ENCODE measurements around the gene ACOX2.

The ACOX2 gene

DNA sequence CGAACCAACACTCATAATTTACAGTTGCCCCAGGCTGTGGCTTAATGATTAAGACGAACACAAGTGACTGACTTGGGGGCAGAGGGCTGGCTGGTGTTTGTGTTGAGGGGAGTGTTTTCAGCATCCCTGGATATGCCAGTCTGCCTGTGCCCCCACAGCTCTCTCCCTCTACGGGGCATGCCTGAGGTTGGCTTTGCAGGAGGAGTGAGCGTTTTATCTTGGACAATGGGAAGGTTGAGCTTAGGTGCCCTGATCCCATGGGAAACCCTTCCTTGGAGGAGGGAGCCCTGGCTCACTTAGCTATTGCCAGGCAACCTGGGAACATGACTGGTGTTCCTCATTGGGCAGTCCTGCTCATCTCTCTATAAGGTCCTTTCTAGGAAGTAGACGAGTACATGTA lies 22.6 kb upstream of the ACOX2 start:
- Histone ChIP-seq H3K4me2 (ENCODE audit: low read length) (no peak overlapping the region), H3K4me3 (ENCODE audit: low read length) (no peak overlapping the region), H2BK120ac (ENCODE audit: low read depth, low read length) (no peak overlapping the region), H3K9ac (ENCODE audit: low read length) (no peak overlapping the region), H3K27me3 (ENCODE audit: insufficient read depth, low read length, poor library complexity) (no peaks in the 10 kb centered on the region), H3K18ac (ENCODE audit: low read length) (no peak overlapping the region), H3K56ac (ENCODE audit: low read length) (no peak overlapping the region), H2BK15ac (replicated peaks; ENCODE audit: low read depth) (no peak overlapping the region), H3K23ac (ENCODE audit: low read length) (no peak overlapping the region), H2AK5ac (ENCODE audit: low read length) (peak overlapping the region; percentile 44), H3K79me2 (ENCODE audit: control insufficient read depth, insufficient read depth, low read length) (no peaks in the 10 kb centered on the region), H3K4me1 (ENCODE audit: control insufficient read depth, low read depth, low read length) (peaks cover 2% of the 10 kb centered on the region), H3K4ac (ENCODE audit: low read depth, low read length) (peak overlapping the region; percentile 17), H4K5ac (ENCODE audit: low read length) (no peak overlapping the region), H3K27ac (ENCODE audit: low read depth, low read length) (no peak overlapping the region), H2BK5ac (ENCODE audit: low read length) (no peak overlapping the region), H4K8ac (ENCODE audit: low read depth, low read length) (no peak overlapping the region), H3K79me1 (ENCODE audit: low read length) (no peaks in the 10 kb centered on the region), H3K36me3 (ENCODE audit: control insufficient read depth, insufficient read depth, low read length) (no peaks in the 10 kb centered on the region)
- WGBS (ENCODE audit: extremely low coverage, insufficient coverage, low lambda C conversion rate): no CpG with 5 or more reads among the region's 5 CpGs
- no peak for DNase-seq

DNA sequence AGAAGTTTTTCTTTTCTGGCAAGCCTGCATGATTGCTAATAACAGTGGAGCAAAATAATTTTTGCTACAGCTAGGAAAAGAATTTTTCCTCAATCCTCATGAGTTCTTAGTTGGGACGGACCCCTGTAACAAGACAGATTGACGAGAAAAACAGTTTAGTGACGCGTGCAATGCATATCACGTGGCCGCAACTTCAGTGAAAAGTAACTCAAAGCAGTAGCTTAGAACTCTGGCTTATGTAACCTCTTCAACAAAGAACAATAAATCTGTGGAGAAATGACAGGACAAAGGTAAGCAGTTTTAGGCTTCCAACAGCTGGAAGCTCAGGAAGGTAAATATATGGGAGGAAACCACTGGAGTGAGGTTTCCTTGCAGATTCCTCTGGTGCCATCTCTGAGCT lies 20.5 kb upstream of the ACOX2 start:
- Histone ChIP-seq H3K27ac (ENCODE audit: low read depth, low read length) (no peak overlapping the region), H3K4ac (ENCODE audit: low read depth, low read length) (no peak overlapping the region), H2BK120ac (ENCODE audit: low read depth, low read length) (no peak overlapping the region), H3K9ac (ENCODE audit: low read length) (no peak overlapping the region), H3K18ac (ENCODE audit: low read length) (no peak overlapping the region), H3K79me1 (ENCODE audit: low read length) (no peaks in the 10 kb centered on the region), H4K8ac (ENCODE audit: low read depth, low read length) (no peak overlapping the region), H3K4me1 (ENCODE audit: control insufficient read depth, low read depth, low read length) (peaks cover 2% of the 10 kb centered on the region), H3K56ac (ENCODE audit: low read length) (no peak overlapping the region), H2BK15ac (replicated peaks; ENCODE audit: low read depth) (no peak overlapping the region), H3K4me2 (ENCODE audit: low read length) (no peak overlapping the region), H3K27me3 (ENCODE audit: insufficient read depth, low read length, poor library complexity) (no peaks in the 10 kb centered on the region), H3K79me2 (ENCODE audit: control insufficient read depth, insufficient read depth, low read length) (no peaks in the 10 kb centered on the region), H2AK5ac (ENCODE audit: low read length) (no peak overlapping the region), H4K5ac (ENCODE audit: low read length) (no peak overlapping the region), H3K4me3 (ENCODE audit: low read length) (no peak overlapping the region), H3K36me3 (ENCODE audit: control insufficient read depth, insufficient read depth, low read length) (no peaks in the 10 kb centered on the region), H3K23ac (ENCODE audit: low read length) (no peak overlapping the region), H2BK5ac (ENCODE audit: low read length) (no peak overlapping the region)
- WGBS (ENCODE audit: extremely low coverage, insufficient coverage, low lambda C conversion rate): no CpG with 5 or more reads among the region's 6 CpGs
- no peak for DNase-seq

DNA sequence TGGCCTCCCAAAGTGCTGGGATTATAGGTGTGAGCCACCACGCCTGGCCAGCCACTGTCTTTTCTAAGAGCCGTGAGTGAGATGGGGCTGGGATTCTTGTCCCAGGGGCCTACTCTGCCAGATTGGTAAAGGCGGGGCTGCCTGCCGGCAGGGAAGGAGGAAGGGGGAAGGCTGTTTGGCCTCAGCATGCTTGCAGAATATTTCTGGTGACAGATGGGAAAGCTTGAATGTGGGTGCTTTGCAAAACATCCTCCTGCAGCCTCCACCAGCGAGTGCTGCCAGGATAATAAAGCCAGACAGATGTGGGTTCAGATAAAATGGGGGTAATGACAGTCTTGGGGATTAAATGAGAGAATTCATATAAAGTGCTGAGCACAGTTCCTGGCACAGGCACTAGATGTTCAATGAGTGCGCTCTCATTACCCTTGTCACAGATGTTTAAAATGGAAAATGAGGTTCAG lies 19.8 kb upstream of the ACOX2 start:
- no peak overlapping the region for H3K4me2 ChIP-seq (ENCODE audit: low read length)
- no peak for DNase-seq
- H3K79me1 ChIP-seq (ENCODE audit: low read length): no peaks in the 10 kb centered on the region
- H3K27ac ChIP-seq (ENCODE audit: low read depth, low read length): no peak overlapping the region
- H3K79me2 ChIP-seq (ENCODE audit: control insufficient read depth, insufficient read depth, low read length): no peaks in the 10 kb centered on the region
- H2BK120ac ChIP-seq (ENCODE audit: low read depth, low read length): no peak overlapping the region
- WGBS (ENCODE audit: extremely low coverage, insufficient coverage, low lambda C conversion rate): no CpG with 5 or more reads among the region's 6 CpGs
- no peak overlapping the region for H2BK15ac ChIP-seq (replicated peaks; ENCODE audit: low read depth)
- H3K9ac ChIP-seq (ENCODE audit: low read length): no peak overlapping the region
- H2BK5ac ChIP-seq (ENCODE audit: low read length): no peak overlapping the region
- H3K56ac ChIP-seq (ENCODE audit: low read length): no peak overlapping the region
- no peak overlapping the region for H3K23ac ChIP-seq (ENCODE audit: low read length)
- H3K27me3 ChIP-seq (ENCODE audit: insufficient read depth, low read length, poor library complexity): no peaks in the 10 kb centered on the region
- H3K4ac ChIP-seq (ENCODE audit: low read depth, low read length): no peak overlapping the region
- no peak overlapping the region for H4K8ac ChIP-seq (ENCODE audit: low read depth, low read length)
- no peak overlapping the region for H2AK5ac ChIP-seq (ENCODE audit: low read length)
- H3K4me3 ChIP-seq (ENCODE audit: low read length): no peak overlapping the region
- H3K4me1 ChIP-seq (ENCODE audit: control insufficient read depth, low read depth, low read length): peaks cover 2% of the 10 kb centered on the region
- no peak overlapping the region for H4K5ac ChIP-seq (ENCODE audit: low read length)
- no peak overlapping the region for H3K18ac ChIP-seq (ENCODE audit: low read length)
- no peaks in the 10 kb centered on the region for H3K36me3 ChIP-seq (ENCODE audit: control insufficient read depth, insufficient read depth, low read length)

DNA sequence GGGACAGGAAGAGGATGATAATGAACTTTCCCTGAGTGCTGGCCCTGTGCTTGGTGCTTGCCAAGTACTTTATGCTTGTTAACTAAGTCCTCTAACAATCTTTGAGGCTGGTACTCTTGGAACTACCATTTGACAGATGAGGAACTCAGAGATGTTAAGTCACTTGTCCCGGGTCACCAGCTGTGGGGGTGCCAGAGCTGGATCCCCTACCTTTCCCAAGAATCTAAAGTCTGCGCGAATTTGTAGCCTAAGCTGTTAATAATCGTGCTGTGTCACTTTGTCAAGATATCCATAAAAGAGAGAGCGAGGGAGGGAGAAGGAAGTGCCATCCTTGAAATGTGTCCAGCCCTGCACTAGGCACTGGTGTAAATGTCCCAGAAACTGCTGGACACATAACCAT lies 19.0 kb upstream of the ACOX2 start:
- Histone ChIP-seq H4K5ac (ENCODE audit: low read length) (no peak overlapping the region), H3K79me1 (ENCODE audit: low read length) (no peaks in the 10 kb centered on the region), H2BK120ac (ENCODE audit: low read depth, low read length) (no peak overlapping the region), H3K4me2 (ENCODE audit: low read length) (no peak overlapping the region), H3K27ac (ENCODE audit: low read depth, low read length) (no peak overlapping the region), H2BK15ac (replicated peaks; ENCODE audit: low read depth) (no peak overlapping the region), H3K79me2 (ENCODE audit: control insufficient read depth, insufficient read depth, low read length) (no peaks in the 10 kb centered on the region), H3K4me3 (ENCODE audit: low read length) (no peak overlapping the region), H2AK5ac (ENCODE audit: low read length) (no peak overlapping the region), H3K18ac (ENCODE audit: low read length) (no peak overlapping the region), H3K23ac (ENCODE audit: low read length) (no peak overlapping the region), H3K36me3 (ENCODE audit: control insufficient read depth, insufficient read depth, low read length) (no peaks in the 10 kb centered on the region), H3K56ac (ENCODE audit: low read length) (no peak overlapping the region), H3K4ac (ENCODE audit: low read depth, low read length) (no peak overlapping the region), H3K9ac (ENCODE audit: low read length) (no peak overlapping the region), H3K4me1 (ENCODE audit: control insufficient read depth, low read depth, low read length) (no peaks in the 10 kb centered on the region), H4K8ac (ENCODE audit: low read depth, low read length) (no peak overlapping the region), H3K27me3 (ENCODE audit: insufficient read depth, low read length, poor library complexity) (no peaks in the 10 kb centered on the region), H2BK5ac (ENCODE audit: low read length) (no peak overlapping the region)
- no CpG with 5 or more reads among the region's 5 CpGs for WGBS (ENCODE audit: extremely low coverage, insufficient coverage, low lambda C conversion rate)
- no peak for DNase-seq

DNA sequence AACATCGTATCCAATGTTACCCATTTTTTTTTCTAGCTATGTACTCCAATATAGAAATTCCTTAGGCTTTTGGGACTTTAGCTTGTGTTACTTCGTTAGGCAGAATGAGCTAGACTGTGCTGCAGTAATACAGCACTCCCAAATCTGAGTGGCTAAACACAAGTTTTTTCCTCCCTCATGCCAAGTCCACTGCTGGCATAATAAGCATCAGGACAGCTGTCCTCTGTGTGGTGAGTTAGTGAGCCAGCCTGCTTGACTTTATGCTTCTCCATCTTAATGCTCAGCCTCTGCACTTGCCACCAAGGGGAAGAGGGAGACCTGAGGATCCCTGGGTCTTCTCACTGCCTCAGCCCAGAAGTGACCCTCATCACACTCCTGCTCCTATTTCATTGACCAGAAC lies 18.2 kb upstream of the ACOX2 start:
- DNase-seq: no peak
- H3K27me3 ChIP-seq (ENCODE audit: insufficient read depth, low read length, poor library complexity): no peaks in the 10 kb centered on the region
- no peak overlapping the region for H3K18ac ChIP-seq (ENCODE audit: low read length)
- WGBS (ENCODE audit: extremely low coverage, insufficient coverage, low lambda C conversion rate): no CpG with 5 or more reads among the region's 2 CpGs
- no peak overlapping the region for H3K4ac ChIP-seq (ENCODE audit: low read depth, low read length)
- H3K79me1 ChIP-seq (ENCODE audit: low read length): no peaks in the 10 kb centered on the region
- H3K23ac ChIP-seq (ENCODE audit: low read length): no peak overlapping the region
- no peaks in the 10 kb centered on the region for H3K4me1 ChIP-seq (ENCODE audit: control insufficient read depth, low read depth, low read length)
- no peak overlapping the region for H3K27ac ChIP-seq (ENCODE audit: low read depth, low read length)
- no peak overlapping the region for H2BK5ac ChIP-seq (ENCODE audit: low read length)
- no peaks in the 10 kb centered on the region for H3K79me2 ChIP-seq (ENCODE audit: control insufficient read depth, insufficient read depth, low read length)
- no peaks in the 10 kb centered on the region for H3K36me3 ChIP-seq (ENCODE audit: control insufficient read depth, insufficient read depth, low read length)
- H3K4me2 ChIP-seq (ENCODE audit: low read length): no peak overlapping the region
- no peak overlapping the region for H2BK15ac ChIP-seq (replicated peaks; ENCODE audit: low read depth)
- H3K56ac ChIP-seq (ENCODE audit: low read length): no peak overlapping the region
- H4K8ac ChIP-seq (ENCODE audit: low read depth, low read length): no peak overlapping the region
- no peak overlapping the region for H2BK120ac ChIP-seq (ENCODE audit: low read depth, low read length)
- H2AK5ac ChIP-seq (ENCODE audit: low read length): no peak overlapping the region
- H4K5ac ChIP-seq (ENCODE audit: low read length): no peak overlapping the region
- no peak overlapping the region for H3K4me3 ChIP-seq (ENCODE audit: low read length)
- H3K9ac ChIP-seq (ENCODE audit: low read length): no peak overlapping the region

DNA sequence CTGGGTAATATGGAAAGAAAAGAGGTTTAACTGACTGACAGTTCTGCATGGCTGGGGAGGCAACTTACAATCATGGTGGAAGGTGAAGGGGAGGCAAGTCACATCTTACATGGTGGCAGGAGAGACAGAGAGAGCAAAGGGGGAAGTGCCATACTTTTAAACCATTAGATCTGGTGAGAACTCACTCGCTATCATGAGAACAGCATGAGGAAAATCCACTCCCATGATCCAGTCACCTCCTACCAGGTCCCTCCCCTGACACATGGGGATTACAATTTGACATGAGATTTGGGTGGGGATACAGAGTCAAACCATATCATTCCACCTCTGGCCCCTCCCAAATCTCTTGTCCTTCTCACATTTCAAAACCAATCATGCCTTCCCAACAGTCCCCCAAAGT lies 16.0 kb upstream of the ACOX2 start:
- no peak overlapping the region for H3K9ac ChIP-seq (ENCODE audit: low read length)
- H3K4me1 ChIP-seq (ENCODE audit: control insufficient read depth, low read depth, low read length): no peaks in the 10 kb centered on the region
- WGBS (ENCODE audit: extremely low coverage, insufficient coverage, low lambda C conversion rate): no CpG with 5 or more reads among the region's 1 CpG
- no peak overlapping the region for H3K18ac ChIP-seq (ENCODE audit: low read length)
- H2AK5ac ChIP-seq (ENCODE audit: low read length): no peak overlapping the region
- H3K27ac ChIP-seq (ENCODE audit: low read depth, low read length): no peak overlapping the region
- H2BK5ac ChIP-seq (ENCODE audit: low read length): no peak overlapping the region
- H3K79me1 ChIP-seq (ENCODE audit: low read length): no peaks in the 10 kb centered on the region
- H4K8ac ChIP-seq (ENCODE audit: low read depth, low read length): no peak overlapping the region
- H3K79me2 ChIP-seq (ENCODE audit: control insufficient read depth, insufficient read depth, low read length): no peaks in the 10 kb centered on the region
- no peak overlapping the region for H3K23ac ChIP-seq (ENCODE audit: low read length)
- no peaks in the 10 kb centered on the region for H3K27me3 ChIP-seq (ENCODE audit: insufficient read depth, low read length, poor library complexity)
- H3K36me3 ChIP-seq (ENCODE audit: control insufficient read depth, insufficient read depth, low read length): no peaks in the 10 kb centered on the region
- H2BK120ac ChIP-seq (ENCODE audit: low read depth, low read length): no peak overlapping the region
- H3K4ac ChIP-seq (ENCODE audit: low read depth, low read length): no peak overlapping the region
- no peak overlapping the region for H3K4me3 ChIP-seq (ENCODE audit: low read length)
- H3K56ac ChIP-seq (ENCODE audit: low read length): no peak overlapping the region
- DNase-seq: no peak
- H3K4me2 ChIP-seq (ENCODE audit: low read length): no peak overlapping the region
- no peak overlapping the region for H2BK15ac ChIP-seq (replicated peaks; ENCODE audit: low read depth)
- H4K5ac ChIP-seq (ENCODE audit: low read length): no peak overlapping the region
